HG02981 (cell line): ENCODE results near the gene LILRA6.
"Not testable (repeated sequence)": the region's sequence is repeated elsewhere in the genome, so short reads cannot be mapped to it uniquely, and the experiment has no call there.

Source experiments
- ATAC-seq: cut with Tn5 transposase; IDR thresholded peaks from one replicate; pipeline ENCODE4 v1.9.1; 2021; ENCODE audit warnings: mild to moderate bottlenecking, moderate library complexity; ENCODE audit not compliant: unreplicated experiment

LILRA6 gene

DNA sequence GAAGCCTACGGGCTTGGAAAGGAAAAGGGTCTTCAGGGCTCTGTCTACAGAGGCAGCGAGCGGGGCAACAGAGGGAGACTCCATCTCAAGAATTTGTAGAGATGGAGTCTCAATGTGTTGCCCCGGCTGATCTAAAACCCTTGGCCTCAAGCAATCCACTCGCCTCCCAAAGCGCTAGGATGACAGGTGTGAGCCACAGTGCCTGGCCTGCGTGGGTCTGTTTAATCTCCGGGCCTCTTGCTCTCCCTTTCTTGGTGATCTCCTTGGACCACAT, 33.9 kb downstream of the LILRA6 start:
- no peak for ATAC-seq

DNA sequence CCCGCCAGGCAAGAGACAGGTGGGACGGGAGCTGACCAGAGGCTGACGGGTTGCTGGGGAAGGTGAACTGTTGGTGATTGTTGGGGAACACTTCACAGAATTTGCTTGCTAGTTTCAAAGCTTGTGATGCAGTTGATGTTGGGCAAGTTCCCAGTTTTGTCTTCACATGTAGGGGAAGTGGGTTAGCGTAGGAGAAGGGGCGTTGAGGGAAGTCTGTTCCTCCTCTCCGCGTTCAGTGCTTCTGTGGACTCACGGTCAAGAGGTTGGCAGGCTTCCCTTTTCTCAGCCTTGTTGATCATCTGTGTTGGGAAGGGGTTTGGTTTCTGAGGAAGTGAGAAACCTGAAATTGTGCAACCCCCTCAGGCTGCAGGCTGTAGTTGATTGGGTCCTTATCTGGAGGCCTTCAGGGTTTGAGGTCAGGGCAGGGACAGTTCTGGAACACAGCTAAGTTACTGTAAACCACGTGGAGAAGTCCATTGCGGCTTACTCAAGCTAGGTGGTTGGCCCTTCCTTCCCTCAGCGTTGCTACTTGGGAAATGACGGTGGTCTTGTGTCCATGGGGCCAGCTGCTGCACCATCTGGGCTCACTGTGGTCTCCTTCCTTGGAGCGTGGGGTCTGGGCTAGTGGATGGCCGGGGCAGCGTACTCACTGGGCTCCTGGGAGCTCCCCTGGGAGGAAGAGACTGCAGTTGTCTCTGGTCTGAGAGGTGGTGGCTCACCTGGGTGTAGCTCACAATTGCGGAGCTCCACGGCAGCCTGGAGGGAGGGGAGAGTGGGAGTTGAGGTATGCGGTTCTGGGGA, 34.4 kb downstream of the LILRA6 start:
- peak; percentile 46 for ATAC-seq

DNA sequence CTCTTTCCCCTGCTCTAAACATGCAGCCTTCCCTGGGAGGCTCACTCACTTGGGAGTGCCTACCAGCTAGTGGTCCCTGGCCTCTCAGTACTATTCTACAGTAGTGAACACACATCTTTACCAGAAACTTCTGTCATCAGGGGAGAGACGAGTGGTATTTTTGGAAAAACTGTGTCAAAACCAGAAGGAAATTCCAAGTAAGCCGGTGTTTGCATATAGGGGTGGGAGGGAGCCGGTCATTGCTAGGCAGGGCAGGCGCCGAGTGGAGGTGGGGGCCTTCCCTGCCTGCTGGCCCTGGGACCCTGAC, 35.0 kb downstream of the LILRA6 start:
- ATAC-seq = no peak

DNA sequence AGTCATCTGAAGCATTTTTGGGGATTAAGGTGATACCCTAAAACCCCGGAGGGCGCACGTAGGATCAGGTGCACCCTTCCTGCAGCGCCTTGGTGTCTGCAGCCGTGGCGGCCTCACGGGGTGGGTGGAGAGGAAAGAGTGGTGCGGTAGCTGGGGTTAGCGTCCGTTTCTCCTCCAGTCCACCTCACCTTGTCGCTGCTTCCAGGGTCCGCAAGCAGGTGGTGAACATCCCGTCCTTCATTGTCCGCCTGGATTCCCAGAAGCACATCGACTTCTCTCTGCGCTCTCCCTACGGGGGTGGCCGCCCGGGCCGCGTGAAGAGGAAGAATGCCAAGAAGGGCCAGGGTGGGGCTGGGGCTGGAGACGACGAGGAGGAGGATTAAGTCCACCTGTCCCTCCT, 35.4 kb downstream of the LILRA6 start:
- not testable (repeated sequence) for ATAC-seq

DNA sequence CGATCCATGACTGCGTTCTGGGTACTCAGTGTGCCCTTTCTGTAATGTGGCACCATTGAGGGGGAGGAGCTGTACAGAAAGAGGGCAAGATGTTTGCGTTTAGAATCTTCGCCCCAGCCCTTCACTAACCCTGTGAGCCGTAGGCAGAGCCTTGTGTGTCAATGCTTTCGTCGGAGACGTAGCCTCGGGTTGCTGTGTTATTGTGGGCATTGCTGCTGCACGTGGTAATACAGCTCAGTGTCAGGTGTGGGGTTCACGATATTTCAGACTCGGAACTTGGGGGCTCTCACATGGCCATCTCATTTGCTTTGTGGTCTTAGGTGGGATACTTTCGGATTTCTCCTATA, 35.8 kb downstream of the LILRA6 start:
- ATAC-seq = no peak

DNA sequence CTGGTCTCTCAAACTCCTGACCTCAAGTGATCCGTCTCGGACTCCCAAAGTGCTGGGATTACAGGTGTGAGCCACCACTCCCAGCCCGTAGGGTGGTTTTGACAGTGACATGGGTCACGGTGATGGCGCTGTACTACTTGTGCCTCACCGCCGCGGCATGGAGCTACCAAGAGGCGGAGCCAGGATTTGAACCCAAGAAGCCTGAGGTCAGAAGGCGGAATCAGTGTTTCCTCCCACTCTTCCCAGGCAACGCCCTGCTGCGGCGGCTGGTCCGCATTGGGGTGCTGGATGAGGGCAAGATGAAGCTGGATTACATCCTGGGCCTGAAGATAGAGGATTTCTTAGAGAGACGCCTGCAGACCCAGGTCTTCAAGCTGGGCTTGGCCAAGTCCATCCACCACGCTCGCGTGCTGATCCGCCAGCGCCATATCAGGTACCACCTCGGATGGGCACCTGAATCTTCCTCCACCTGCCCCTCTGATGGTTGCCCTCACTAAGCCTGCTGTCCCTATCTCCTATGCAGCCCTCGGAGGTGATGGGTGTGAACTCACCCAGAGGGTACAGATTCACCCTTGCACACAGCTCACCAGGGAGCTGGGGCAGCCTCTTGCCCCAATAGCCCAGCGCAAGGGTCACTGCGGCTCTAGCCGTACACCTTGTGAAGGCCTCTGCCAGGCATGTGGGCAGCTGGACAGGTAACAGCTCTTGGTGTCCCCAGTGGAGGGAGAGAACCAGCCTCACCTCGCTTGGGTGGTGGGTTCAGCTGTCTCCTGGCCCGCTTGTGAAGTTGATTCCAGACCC, 36.4 kb downstream of the LILRA6 start:
- ATAC-seq = no peak

DNA sequence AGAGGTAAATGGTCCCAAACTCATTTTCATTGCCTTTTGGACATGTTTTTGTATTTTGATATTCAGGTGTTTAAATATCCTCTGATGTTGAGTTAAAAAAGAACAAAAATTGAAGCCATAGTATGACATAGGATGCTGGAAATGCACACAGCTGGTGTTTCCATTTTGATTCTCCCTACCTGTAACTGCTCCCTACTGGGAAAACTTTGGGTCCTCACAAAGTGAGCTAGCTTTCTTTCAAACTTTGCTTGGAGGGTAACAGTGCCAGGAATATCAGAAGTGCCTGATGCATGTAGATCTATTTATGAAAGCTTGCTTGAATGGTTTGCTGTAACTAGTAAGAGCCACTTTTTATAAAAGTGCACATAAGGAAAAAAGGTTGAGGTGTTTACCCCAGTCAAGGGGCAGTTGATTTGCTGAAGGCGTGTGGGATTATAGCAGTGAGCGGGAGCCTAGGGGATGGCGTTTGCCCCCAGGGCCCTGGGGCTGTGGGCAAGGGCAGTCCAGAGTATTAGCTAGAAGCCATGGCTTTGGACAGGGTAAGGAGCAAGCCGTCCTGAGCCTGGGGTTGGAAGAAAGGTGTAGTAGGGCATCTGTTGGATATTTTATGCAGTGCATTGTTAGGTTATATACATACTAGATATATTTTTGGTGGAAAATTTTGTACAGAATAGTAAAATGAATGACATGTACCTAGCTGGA, 37.7 kb downstream of the LILRA6 start:
- ATAC-seq = no peak

DNA sequence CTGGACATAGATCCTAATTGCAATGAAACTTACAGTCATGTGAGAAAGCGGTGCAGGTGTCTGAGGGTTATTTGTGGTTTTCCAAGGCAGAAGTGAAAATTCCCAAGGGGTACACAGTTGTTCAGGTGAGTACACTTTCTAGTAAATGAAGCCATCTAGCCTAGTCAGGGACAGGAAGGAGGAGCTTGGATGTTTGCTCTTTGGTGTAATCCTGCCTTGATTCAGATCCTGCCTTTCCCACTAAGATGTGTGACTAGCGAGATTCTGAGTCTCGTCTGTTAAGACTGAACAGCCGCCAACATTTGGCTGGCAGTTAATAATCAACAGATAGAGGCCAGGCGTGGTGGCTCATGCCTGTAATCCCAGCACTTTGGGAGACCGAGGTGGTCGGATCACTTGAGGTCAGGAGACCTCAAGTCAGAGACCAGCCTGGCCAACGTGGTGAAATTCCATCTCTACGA, 39.4 kb downstream of the LILRA6 start:
- no peak for ATAC-seq

DNA sequence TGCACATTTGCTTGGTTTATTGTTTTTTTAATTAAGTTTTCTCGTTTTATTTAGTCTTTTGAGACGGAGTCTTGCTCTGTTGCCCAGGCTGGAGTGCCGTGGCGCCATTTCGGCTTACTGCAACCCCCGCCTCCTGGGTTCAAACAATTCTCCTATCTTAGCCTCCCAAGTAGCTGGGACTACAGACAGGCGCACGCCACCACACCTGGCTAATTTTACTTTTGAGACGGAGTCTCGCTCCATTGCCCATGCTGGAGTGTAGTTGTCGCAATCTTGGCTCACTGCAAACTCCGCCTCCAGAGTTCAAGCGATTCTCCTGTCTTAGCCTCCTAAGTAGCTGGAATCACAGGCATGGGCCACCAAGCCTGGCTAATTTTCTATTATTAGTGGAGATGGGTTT, 40.6 kb downstream of the LILRA6 start:
- no peak for ATAC-seq

DNA sequence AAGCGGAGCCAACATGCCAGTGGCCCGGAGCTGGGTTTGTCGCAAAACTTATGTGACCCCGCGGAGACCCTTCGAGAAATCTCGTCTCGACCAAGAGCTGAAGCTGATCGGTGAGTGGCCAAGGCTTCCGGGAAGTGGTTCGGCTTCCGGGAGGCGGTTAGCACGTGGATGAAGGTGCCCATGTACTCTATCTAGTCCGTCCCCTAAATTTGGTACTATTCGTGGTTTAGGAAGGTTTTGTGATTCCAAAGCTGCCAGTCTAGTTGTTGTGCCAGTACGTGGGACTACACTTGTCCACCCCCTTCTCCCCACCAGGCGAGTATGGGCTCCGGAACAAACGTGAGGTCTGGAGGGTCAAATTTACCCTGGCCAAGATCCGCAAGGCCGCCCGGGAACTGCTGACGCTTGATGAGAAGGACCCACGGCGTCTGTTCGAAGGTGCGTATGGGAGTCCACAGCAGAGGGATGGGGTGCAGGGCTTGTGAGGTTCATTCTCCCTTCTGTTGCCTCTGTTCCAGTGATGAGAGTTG, 41.4 kb downstream of the LILRA6 start:
- no peak for ATAC-seq

DNA sequence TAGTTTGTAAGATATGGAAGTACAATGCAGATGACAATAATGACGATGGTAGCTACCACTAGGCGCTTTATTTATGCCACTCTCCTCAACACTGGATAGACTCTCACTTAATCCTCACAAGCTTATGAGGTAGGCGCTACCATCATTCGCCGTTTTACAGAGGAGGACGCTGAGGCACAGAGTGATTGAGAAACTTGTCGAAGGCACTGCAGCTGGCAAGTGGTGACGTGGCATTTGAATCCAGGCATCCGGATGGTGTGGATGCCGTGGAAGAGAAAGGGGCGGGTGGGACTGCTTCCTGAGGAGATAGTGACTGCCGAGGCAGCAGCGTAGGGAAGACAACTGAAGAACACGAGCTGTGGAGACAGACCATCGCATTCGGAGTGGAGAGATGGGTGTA, 43.2 kb downstream of the LILRA6 start:
- no peak for ATAC-seq

DNA sequence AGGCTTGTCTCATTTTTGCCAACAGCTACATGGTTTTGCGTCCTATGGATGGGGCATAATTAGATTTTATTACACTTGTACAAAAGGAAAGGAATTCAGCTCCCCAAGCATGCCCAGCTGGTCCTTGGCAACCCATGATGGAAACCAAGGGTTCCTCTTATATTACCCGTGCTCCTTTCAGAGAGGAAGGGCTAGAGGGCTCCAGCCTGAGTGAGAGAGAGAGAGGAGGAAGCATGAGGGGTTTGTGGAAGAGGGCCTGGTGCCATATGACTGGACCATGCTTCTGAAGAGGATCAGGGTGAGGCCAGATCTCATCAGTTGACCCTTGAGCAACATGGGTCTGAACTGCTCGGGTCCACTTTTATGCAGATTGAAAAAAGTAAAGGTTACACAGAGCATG, 45.5 kb downstream of the LILRA6 start:
- no peak for ATAC-seq

DNA sequence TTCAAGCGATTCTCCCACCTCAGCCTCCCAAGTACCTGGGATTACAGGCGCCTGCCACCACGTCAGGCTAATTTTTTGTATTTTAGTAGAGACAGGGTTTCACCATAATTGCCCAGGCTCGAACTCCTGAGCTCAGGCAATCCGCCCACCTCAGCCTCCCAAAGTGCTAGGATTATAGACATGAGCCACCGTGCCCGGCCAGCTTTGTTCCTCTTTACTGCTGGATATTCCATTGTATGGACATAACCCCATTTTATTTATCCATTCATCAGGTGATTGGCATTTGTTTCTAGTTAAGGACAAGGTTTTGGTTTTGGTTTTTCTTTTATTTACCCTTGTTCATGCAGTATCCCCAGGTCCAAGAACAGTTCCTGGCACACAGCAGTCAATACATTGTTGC, 46.1 kb downstream of the LILRA6 start:
- no peak for ATAC-seq

DNA sequence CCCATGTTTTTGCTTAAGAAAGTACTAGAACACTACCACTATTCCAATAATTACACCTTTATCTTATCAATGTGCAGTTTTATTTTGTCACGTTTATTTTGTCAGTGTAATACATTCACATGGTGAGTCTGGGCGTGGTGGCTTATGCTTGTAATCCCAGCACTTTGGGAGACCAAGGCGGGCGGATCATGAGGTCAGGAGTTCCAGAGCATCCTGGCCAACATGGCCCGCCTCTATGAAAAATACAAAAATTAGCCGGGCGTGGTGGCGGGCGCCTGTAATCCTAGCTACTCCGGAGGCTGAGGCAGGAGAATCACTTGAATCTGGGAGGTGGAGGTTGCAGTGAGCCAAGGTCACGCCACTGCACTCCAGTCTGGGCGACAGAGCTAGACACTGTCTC, 48.1 kb downstream of the LILRA6 start:
- ATAC-seq = not testable (repeated sequence)

DNA sequence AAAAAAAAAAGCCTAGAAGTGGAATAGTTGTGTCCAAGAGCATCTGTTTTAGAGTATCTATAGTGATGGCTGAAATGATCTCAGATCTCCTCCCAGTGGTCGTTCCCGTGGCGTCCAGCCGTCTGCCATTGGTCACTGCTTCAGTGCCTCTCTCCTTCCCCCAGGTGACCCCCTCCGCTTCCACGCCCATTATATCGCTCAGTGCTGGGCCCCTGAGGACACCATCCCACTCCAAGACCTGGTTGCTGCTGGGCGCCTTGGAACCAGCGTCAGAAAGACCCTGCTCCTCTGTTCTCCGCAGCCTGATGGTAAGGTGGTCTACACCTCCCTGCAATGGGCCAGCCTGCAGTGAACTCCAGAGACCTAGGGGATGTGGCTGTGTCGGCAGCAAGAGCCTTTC, 49.6 kb downstream of the LILRA6 start:
- no peak for ATAC-seq

DNA sequence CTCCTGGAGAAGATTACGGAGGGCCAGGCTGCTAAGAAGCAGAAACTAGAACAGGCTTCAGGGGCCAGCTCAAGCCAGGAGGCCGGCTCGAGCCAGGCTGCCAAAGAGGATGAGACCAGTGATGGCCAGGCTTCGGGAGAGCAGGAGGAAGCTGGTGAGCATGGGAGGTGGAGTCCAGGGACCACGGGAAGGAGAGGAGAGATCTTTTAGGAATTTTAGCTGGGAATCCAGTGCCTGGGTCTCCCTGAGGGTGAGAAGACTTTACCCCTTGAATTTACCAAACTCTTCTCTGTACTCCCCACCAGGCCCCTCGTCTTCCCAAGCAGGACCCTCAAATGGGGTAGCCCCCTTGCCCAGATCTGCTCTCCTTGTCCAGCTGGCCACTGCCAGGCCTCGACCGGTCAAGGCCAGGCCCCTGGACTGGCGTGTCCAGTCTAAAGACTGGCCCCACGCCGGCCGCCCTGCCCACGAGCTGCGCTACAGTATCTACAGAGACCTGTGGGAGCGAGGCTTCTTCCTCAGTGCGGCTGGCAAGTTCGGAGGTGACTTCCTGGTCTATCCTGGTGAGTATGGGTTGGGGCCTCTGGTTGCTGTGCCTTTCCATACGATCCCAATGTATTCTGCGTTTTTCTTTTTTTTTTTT, 50.7 kb downstream of the LILRA6 start:
- no peak for ATAC-seq

DNA sequence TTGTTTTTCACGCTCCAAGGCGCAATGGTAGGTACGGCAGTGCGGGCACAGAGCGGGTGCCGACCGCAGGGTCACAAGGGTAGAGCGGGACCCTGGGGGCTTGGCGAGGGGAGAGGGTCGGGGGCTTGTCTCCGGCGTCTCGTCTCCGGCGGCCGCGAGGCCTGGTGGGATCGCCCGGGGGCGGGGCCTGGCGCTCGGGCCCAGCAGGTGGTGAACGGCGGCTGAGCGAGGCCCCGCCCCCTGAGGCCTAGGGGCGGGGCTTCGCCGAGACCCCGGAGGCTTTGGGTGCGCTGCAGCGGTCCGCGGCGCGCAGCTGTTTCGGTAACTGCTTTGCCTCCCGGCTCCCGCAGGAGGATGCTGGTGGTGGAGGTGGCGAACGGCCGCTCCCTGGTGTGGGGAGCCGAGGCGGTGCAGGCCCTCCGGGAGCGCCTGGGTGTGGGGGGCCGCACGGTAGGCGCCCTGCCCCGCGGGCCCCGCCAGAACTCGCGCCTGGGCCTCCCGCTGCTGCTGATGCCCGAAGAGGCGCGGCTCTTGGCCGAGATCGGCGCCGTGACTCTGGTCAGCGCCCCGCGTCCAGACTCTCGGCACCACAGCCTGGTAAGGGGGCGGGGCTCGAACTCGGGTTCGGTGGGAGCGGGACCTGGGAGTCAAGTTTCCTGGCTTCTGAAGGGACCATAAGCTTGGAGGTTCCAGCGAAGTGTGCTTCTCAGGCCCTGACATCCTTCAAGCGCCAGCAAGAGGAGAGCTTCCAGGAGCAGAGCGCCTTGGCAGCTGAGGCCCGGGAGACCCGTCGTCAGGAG, 51.4 kb downstream of the LILRA6 start, which contains the start of gene TSEN34:
TSS of gene TSEN34 (plus strand) at position 298 of the 800 bp plus-strand sequence. CDS start at position 355, 57 bp downstream.
- ATAC-seq = peak; percentile 20

DNA sequence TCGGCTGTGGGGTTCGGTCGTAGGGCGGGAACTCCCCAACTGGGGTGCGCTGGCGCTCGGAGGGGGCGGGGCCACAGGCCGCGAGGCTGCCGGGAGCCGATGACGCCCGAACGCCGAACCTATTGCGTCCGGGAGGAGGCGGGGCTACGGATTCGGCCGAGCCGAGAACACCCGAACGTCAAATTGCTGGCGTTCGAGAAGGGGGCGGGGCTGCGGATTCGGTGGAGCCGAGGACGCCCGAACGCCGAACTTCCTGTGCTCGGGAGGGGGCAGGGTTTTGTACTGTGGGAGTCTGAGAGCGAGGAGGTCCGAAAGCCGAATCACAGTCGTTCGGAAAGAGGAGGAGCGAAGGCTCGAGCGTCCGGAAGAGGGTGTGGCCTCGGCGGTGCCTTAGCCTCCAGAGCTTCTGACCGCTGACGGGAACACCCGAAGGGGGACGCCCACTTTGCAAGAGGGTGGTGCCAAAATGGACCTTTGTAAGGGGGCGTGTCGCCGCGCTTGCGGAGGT, 52.0 kb downstream of the LILRA6 start:
- ATAC-seq = peak; percentile 45

DNA sequence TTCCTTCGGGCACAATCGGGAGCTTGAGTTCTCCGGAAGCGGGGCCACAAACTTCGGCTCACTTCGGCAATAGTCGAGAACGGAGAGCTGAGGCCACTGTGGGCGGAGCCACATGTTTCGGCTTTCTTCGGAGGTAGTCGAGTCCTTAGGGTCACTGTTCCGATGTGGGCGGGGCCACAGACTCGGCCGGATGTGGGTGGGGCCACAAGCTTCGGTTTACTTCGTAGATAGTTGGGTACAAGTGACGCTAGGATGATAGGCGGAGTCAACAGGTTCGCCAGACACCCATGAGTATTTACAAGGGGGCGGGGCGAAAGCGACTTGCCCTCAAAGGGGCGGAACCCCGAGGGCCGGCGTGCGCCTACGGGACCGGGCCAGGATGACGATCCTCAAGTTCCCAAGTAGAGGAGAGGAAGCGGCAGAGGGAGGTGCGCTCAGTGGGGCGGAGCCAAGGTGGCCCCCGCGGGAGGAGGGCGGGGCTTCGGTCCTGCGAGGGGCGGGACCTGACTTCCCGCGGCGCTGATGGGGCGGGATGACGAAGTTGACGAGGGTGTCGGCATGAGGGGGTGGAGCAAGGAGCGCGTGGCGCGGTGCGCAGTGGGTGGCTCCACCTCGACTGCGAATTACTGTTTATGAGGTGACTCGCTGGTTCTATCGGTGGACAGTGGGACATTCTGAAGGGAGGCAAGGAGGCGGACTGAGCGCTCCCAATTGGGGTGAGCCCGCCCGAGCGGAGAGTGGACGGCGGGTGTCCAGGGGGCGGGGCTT, 52.7 kb downstream of the LILRA6 start:
- ATAC-seq = peak; percentile 38
